ENCODE results near the gene GATAD2A.

Gene GATAD2A

GRCh38 chr19:19485998-19486290 lies 80.5 kb downstream of the GATAD2A start:
- peak overlapping the region; percentile 61 for H3K27ac ChIP-seq (ENCODE audit: low read depth, low read length)
- H3K36me3 ChIP-seq (ENCODE audit: control insufficient read depth in 1 of 2, insufficient read depth in 2 of 2, low read length in 2 of 2): peaks cover 22 to 23% of the 10 kb centered on the region in 2 experiments
- H3K27me3 ChIP-seq (ENCODE audit: insufficient read depth, low read length): no peaks in the 10 kb centered on the region
- H2BK120ac ChIP-seq (ENCODE audit: insufficient read depth, low read length, poor library complexity): no peak overlapping the region
- H2AFZ ChIP-seq (ENCODE audit: insufficient read depth, low read length, poor library complexity): no peak overlapping the region
- H3K4me3 ChIP-seq (ENCODE audit: low read depth, low read length): no peak overlapping the region
- WGBS (ENCODE audit: extremely low coverage, insufficient coverage, insufficient read length): no CpG with 5 or more reads among the region's 5 CpGs
- no peak overlapping the region for H2BK12ac ChIP-seq (ENCODE audit: low read length)
- peak overlapping the region; percentile 48 for H3K18ac ChIP-seq (ENCODE audit: low read length)
- no peaks in the 10 kb centered on the region for H3K9me3 ChIP-seq (ENCODE audit: insufficient read depth, low read depth, low read length)
- no peak overlapping the region for H3K23ac ChIP-seq (ENCODE audit: low read length)
- peak overlapping the region; percentile 22 for H2BK5ac ChIP-seq (ENCODE audit: low read depth, low read length, poor library complexity)
- no peak for DNase-seq
- H4K8ac ChIP-seq (ENCODE audit: low read depth, low read length): no peak overlapping the region
- H3K4me1 ChIP-seq (ENCODE audit: control insufficient read depth in 1 of 2, insufficient read depth in 2 of 2, low read length in 2 of 2): peaks cover 49 to 53% of the 10 kb centered on the region in 2 experiments
- no peak overlapping the region for H3K4me2 ChIP-seq (ENCODE audit: low read length)
- no peak overlapping the region for H3K4ac ChIP-seq (ENCODE audit: low read depth, low read length)
- peaks cover 16% of the 10 kb centered on the region for H3K79me2 ChIP-seq (ENCODE audit: control insufficient read depth, insufficient read depth, low read length, poor library complexity)
- H4K91ac ChIP-seq (ENCODE audit: low read depth, low read length): peak overlapping the region; percentile 16
- no peak overlapping the region for H2AK5ac ChIP-seq (ENCODE audit: low read length)
- no peak overlapping the region for H3K9ac ChIP-seq (ENCODE audit: low read length)
- H3K14ac ChIP-seq (ENCODE audit: low read length): no peak overlapping the region
- peaks cover 15% of the 10 kb centered on the region for H3K79me1 ChIP-seq (ENCODE audit: low read length)
- no peak overlapping the region for H4K12ac ChIP-seq (ENCODE audit: low read depth, low read length)

DNA sequence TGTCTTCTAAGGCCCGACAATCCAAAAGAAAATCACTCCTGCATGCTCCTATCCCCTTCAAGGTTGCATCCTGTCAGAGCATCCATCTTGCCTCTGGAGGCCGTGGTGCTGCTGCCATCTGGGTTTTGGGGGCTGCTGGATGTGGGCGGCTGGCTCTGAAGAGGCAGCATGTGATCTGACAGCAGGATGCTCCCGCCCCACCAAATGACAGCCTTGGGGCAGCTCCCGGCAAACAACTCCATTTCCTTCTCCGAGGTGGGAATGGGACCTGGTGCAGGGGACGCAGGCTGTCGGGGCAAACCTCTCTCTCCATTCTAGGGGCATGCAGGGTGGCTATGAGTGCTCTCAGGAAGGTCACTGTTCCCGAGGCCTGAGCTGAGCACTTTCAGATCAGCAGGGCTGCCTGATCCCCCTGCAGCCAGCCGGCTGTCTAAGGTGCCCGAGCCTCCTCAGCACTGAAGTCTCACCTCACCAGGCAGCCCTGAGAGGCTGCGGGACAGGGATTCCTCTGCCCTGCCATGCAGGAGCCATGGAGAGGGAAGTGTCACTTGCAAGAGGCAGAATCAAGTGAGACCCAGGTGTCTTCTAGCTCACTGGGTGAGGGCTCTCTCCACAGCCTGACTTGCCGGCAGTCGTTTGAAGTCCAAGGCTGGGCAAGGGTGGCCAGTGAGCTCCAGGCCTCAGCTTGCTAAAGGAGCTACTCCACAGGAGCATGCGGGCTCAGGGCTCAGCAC lies 81.0 kb downstream of the GATAD2A start:
- H2BK5ac ChIP-seq (ENCODE audit: low read depth, low read length, poor library complexity): peak overlapping the region; percentile 18
- no peak overlapping the region for H2AFZ ChIP-seq (ENCODE audit: insufficient read depth, low read length, poor library complexity)

DNA sequence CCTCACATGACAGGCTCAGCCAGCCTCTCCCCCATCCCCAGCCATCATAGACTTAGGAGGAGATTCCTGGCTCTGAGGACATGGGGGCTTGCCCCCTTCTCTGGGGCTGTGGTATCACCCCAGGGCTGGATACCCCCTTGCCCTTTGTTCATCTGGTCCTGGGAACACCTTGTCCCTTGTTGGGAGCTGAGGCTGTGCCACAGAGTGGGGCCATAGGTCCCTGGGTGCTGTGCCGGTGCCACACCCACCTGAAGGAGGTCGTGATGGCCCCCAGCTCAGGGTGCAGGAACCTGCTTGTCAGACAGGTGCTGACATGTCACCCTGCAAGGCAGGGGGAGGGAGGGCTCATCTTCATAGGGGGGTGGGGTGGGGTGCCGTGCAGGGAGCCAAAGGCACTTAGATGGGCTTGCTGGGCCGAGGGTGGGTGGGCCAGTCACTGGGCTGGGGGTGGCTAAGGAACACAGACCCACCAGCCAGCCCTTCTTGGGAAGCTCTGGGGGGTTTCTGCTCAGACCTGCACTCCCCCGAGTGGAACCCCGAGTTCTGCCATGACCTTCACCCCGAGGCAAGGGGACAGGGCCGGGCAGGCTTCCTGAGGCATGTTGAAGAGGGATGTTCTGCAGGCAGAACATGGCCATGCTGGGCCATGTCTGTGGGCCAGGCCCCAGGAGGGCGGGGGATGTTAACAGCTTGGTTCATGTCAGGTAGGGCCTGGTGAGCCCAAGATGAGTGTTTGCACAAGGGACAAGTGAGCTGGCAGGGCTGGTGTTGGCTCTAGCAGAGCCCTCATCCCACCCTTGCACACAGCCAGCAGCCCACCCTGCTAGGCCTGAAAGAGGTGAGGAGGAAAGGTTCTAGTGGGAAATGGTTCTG lies 81.8 kb downstream of the GATAD2A start:
- peaks cover 27 to 29% of the 10 kb centered on the region in 2 experiments for H3K36me3 ChIP-seq (ENCODE audit: control insufficient read depth in 1 of 2, insufficient read depth in 2 of 2, low read length in 2 of 2)
- DNase-seq: no peak
- H2AFZ ChIP-seq (ENCODE audit: insufficient read depth, low read length, poor library complexity): no peak overlapping the region
- no peak overlapping the region for H3K23ac ChIP-seq (ENCODE audit: low read length)
- peak overlapping the region; percentile 14 for H3K14ac ChIP-seq (ENCODE audit: low read length)
- no peaks in the 10 kb centered on the region for H3K27me3 ChIP-seq (ENCODE audit: insufficient read depth, low read length)
- peak overlapping the region; percentile 17 for H4K91ac ChIP-seq (ENCODE audit: low read depth, low read length)
- no peak overlapping the region for H2BK120ac ChIP-seq (ENCODE audit: insufficient read depth, low read length, poor library complexity)
- peak overlapping the region; percentile 24 for H3K27ac ChIP-seq (ENCODE audit: low read depth, low read length)
- H2AK5ac ChIP-seq (ENCODE audit: low read length): no peak overlapping the region
- H3K9ac ChIP-seq (ENCODE audit: low read length): no peak overlapping the region
- peak overlapping the region; percentile 76 for H3K4ac ChIP-seq (ENCODE audit: low read depth, low read length)
- peaks cover 49 to 53% of the 10 kb centered on the region in 2 experiments for H3K4me1 ChIP-seq (ENCODE audit: control insufficient read depth in 1 of 2, insufficient read depth in 2 of 2, low read length in 2 of 2)
- H4K12ac ChIP-seq (ENCODE audit: low read depth, low read length): no peak overlapping the region
- H2BK12ac ChIP-seq (ENCODE audit: low read length): peak overlapping the region; percentile 29
- no peak overlapping the region for H3K4me3 ChIP-seq (ENCODE audit: low read depth, low read length)
- H3K79me1 ChIP-seq (ENCODE audit: low read length): peaks cover 15% of the 10 kb centered on the region
- H3K9me3 ChIP-seq (ENCODE audit: insufficient read depth, low read depth, low read length): no peaks in the 10 kb centered on the region
- H3K79me2 ChIP-seq (ENCODE audit: control insufficient read depth, insufficient read depth, low read length, poor library complexity): peaks cover 16% of the 10 kb centered on the region
- H3K18ac ChIP-seq (ENCODE audit: low read length): peak overlapping the region; percentile 56
- H3K4me2 ChIP-seq (ENCODE audit: low read length): no peak overlapping the region
- no CpG with 5 or more reads among the region's 9 CpGs for WGBS (ENCODE audit: extremely low coverage, insufficient coverage, insufficient read length)
- H2BK5ac ChIP-seq (ENCODE audit: low read depth, low read length, poor library complexity): no peak overlapping the region
- H4K8ac ChIP-seq (ENCODE audit: low read depth, low read length): peak overlapping the region; percentile 44

More for the DNA sequence above, 81.0 kb downstream of the GATAD2A start:
- peak overlapping the region; percentile 10 for H2BK12ac ChIP-seq (ENCODE audit: low read length)
- peak overlapping the region; percentile 56 for H3K18ac ChIP-seq (ENCODE audit: low read length)
- H3K14ac ChIP-seq (ENCODE audit: low read length): peak overlapping the region; percentile 14
- H3K9me3 ChIP-seq (ENCODE audit: insufficient read depth, low read depth, low read length): no peaks in the 10 kb centered on the region
- no peak overlapping the region for H4K8ac ChIP-seq (ENCODE audit: low read depth, low read length)
- H3K79me2 ChIP-seq (ENCODE audit: control insufficient read depth, insufficient read depth, low read length, poor library complexity): peaks cover 16% of the 10 kb centered on the region
- H3K4ac ChIP-seq (ENCODE audit: low read depth, low read length): peak overlapping the region; percentile 76
- no peak overlapping the region for H3K23ac ChIP-seq (ENCODE audit: low read length)
- H3K4me1 ChIP-seq (ENCODE audit: control insufficient read depth in 1 of 2, insufficient read depth in 2 of 2, low read length in 2 of 2): peaks cover 49 to 53% of the 10 kb centered on the region in 2 experiments
- no CpG with 5 or more reads among the region's 15 CpGs for whole genome bisulfite sequencing (ENCODE audit: extremely low coverage, insufficient coverage, insufficient read length)
- H3K9ac ChIP-seq (ENCODE audit: low read length): no peak overlapping the region
- peaks cover 15% of the 10 kb centered on the region for H3K79me1 ChIP-seq (ENCODE audit: low read length)
- DNase-seq: peak; percentile 55 to 58
- no peak overlapping the region for H2BK120ac ChIP-seq (ENCODE audit: insufficient read depth, low read length, poor library complexity)
- H4K91ac ChIP-seq (ENCODE audit: low read depth, low read length): peak overlapping the region; percentile 17
- no peak overlapping the region for H3K4me2 ChIP-seq (ENCODE audit: low read length)
- H3K27me3 ChIP-seq (ENCODE audit: insufficient read depth, low read length): no peaks in the 10 kb centered on the region
- peaks cover 23% of the 10 kb centered on the region in 2 experiments for H3K36me3 ChIP-seq (ENCODE audit: control insufficient read depth in 1 of 2, insufficient read depth in 2 of 2, low read length in 2 of 2)
- H3K4me3 ChIP-seq (ENCODE audit: low read depth, low read length): no peak overlapping the region
- no peak overlapping the region for H2AK5ac ChIP-seq (ENCODE audit: low read length)
- no peak overlapping the region for H4K12ac ChIP-seq (ENCODE audit: low read depth, low read length)
- H3K27ac ChIP-seq (ENCODE audit: low read depth, low read length): peak overlapping the region; percentile 27

DNA sequence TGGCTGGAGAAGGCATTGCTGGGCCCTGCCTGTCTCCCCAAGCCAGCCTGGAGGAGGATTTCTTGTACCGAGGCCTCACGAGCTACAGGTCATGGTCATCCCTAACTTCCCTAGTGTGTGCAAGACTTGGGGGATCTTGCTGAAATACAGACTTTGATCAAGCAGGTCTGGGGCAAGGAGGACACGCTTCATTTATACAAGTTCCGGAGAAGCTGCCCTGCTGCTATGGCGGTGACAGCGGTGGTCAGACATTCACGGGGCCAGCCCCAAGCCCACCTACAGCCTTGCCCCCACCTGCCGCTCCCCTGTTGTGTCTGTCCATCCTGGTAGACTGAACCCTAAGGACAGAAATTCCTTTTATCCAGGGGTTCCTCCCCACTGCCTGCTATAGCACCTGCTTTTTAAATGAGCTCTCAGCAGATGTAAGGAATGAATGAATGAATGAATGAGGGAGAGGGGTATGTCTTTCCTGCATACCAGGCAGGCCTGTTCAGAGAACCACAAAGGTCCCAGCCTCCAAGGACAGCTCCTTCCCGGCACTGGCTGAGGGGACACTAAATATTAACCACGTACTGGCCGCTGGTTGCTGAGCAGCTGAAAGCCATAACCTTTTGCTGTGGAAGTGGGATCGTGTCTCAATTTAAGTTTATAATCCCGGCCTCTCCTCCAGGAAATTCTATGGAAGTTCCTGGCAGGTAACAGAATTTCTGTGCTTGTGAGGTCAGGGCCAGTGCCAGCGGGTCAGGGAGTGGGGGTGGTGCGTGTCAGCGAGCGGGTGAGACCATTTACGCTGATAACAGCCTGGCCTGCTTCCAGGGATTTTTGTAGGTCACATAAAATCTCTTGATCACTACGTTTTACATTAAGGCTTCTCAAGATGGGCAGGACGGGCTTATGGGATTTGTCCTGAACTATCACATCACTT lies 82.7 kb downstream of the GATAD2A start:
- H3K79me2 ChIP-seq (ENCODE audit: control insufficient read depth, insufficient read depth, low read length, poor library complexity): peaks cover 16% of the 10 kb centered on the region

More for the DNA sequence above, 82.7 kb downstream of the GATAD2A start:
- Histone ChIP-seq H3K4me3 (ENCODE audit: low read depth, low read length) (no peak overlapping the region), H3K4me2 (ENCODE audit: low read length) (no peak overlapping the region), H4K12ac (ENCODE audit: low read depth, low read length) (peak overlapping the region; percentile 16), H2AFZ (ENCODE audit: insufficient read depth, low read length, poor library complexity) (no peak overlapping the region), H2BK120ac (ENCODE audit: insufficient read depth, low read length, poor library complexity) (peak overlapping the region; percentile 42), H4K91ac (ENCODE audit: low read depth, low read length) (peak overlapping the region; percentile 45), H4K8ac (ENCODE audit: low read depth, low read length) (no peak overlapping the region), H3K9me3 (ENCODE audit: insufficient read depth, low read depth, low read length) (no peaks in the 10 kb centered on the region), H3K36me3 (ENCODE audit: control insufficient read depth in 1 of 2, insufficient read depth in 2 of 2, low read length in 2 of 2) (peaks cover 28 to 30% of the 10 kb centered on the region in 2 experiments), H3K27ac (ENCODE audit: low read depth, low read length) (peak overlapping the region; percentile 81), H3K18ac (ENCODE audit: low read length) (peak overlapping the region; percentile 31), H2BK12ac (ENCODE audit: low read length) (peak overlapping the region; percentile 44), H3K4ac (ENCODE audit: low read depth, low read length) (peak overlapping the region; percentile 19), H3K14ac (ENCODE audit: low read length) (no peak overlapping the region), H2BK5ac (ENCODE audit: low read depth, low read length, poor library complexity) (peak overlapping the region; percentile 42), H3K23ac (ENCODE audit: low read length) (no peak overlapping the region), H3K27me3 (ENCODE audit: insufficient read depth, low read length) (no peaks in the 10 kb centered on the region), H2AK5ac (ENCODE audit: low read length) (no peak overlapping the region), H3K4me1 (ENCODE audit: control insufficient read depth in 1 of 2, insufficient read depth in 2 of 2, low read length in 2 of 2) (peaks cover 49 to 53% of the 10 kb centered on the region in 2 experiments), H3K9ac (ENCODE audit: low read length) (no peak overlapping the region), H3K79me1 (ENCODE audit: low read length) (peaks cover 15% of the 10 kb centered on the region)
- WGBS (ENCODE audit: extremely low coverage, insufficient coverage, insufficient read length): no CpG with 5 or more reads among the region's 20 CpGs
- peak in 1 of 2 donors; percentile 21 for DNase-seq

Data from trophoblast cell (in vitro differentiated cells and primary cell).